SK-N-SH (cell line): Measurements from ENCODE around the gene ANKRD44.

Source experiments
- ELF1 ChIP-seq: IDR thresholded peaks from 2 replicates; pipeline ENCODE4 v1.4.0; 2012
- FOSL2 ChIP-seq: IDR thresholded peaks from 2 replicates; pipeline ENCODE4 v1.4.0; 2012; ENCODE audit warnings: low read depth, mild to moderate bottlenecking, moderate library complexity, borderline replicate concordance
- TF ChIP-seq, protein P1 (sequence below): fragments of 200-600 bp; sonication (generic); IDR thresholded peaks from 2 replicates; pipeline ENCODE4 v1.6.1; 2017; ENCODE audit warnings: antibody characterized with exemption, mild to moderate bottlenecking, moderate library complexity

DNA sequence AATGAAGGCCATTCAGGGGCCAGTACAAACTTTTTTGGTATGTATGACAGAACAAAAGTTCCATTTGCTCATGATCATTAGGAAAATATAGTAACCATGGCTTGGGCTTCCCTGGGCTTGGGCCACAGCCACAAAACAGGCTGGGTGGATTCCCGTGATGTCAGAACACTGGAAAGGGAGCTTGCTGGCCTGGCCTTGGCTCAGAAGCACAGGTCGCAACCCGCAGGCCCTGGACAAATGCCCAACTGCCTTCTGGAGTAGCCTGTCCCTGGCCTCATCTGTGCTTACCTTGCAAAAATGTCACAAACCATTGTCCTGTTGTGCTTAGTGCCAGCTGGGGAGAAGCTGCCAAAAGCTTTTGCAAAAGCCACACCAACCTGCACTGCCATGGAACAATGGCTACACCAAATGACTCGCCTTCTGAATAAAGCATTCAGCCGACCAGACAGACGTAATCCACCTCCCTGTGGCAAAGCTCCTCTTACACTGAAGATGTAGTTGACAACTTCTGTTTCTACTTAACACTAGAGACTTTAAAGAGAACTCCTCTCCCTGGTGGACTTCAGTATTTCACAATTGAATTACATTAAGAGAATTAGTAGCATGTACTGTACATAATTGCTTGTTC lies 125.5 kb downstream of the ANKRD44 start:
- no peak for TF ChIP-seq ELF1
- TF ChIP-seq, protein P1, sequence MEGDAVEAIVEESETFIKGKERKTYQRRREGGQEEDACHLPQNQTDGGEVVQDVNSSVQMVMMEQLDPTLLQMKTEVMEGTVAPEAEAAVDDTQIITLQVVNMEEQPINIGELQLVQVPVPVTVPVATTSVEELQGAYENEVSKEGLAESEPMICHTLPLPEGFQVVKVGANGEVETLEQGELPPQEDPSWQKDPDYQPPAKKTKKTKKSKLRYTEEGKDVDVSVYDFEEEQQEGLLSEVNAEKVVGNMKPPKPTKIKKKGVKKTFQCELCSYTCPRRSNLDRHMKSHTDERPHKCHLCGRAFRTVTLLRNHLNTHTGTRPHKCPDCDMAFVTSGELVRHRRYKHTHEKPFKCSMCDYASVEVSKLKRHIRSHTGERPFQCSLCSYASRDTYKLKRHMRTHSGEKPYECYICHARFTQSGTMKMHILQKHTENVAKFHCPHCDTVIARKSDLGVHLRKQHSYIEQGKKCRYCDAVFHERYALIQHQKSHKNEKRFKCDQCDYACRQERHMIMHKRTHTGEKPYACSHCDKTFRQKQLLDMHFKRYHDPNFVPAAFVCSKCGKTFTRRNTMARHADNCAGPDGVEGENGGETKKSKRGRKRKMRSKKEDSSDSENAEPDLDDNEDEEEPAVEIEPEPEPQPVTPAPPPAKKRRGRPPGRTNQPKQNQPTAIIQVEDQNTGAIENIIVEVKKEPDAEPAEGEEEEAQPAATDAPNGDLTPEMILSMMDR: no peak
- no peak for TF ChIP-seq FOSL2
